K562 (cell line): ENCODE results near the gene ERN1.

Source experiments
- ATF6 ChIP-seq: sonication (generic); formaldehyde crosslinking; IDR thresholded peaks from 2 replicates; pipeline ENCODE4 v1.4.0; 2020; ENCODE audit warnings: mild to moderate bottlenecking, missing genetic modification reagents
- CTCF ChIP-seq, 3 experiments: IDR thresholded peaks in 2 of 3; conservative IDR thresholded peaks in 1 of 3; 2 replicates each; pipeline ENCODE4 v1.5.1; 2011 to 2012; ENCODE audit warnings: low read length in 3 of 3, mild to moderate bottlenecking in 3 of 3, control low read depth in 2 of 3, improper control_type of control experiment in 1 of 3, inconsistent platforms in 1 of 3, low read depth in 1 of 3, mixed read lengths in 1 of 3, moderate library complexity in 1 of 3; ENCODE audit not compliant: insufficient read depth in 2 of 3
- EGR1 ChIP-seq: fragments of 450-650 bp; conservative IDR thresholded peaks from 2 replicates; pipeline ENCODE4 v1.6.1; 2017; ENCODE audit warnings: mild to moderate bottlenecking
- SNRNP70 ChIP-seq: fragments of 200-400 bp; formaldehyde crosslinking; optimal IDR thresholded peaks from 2 replicates; pipeline ENCODE3; 2017; ENCODE audit warnings: low read depth, low read length
- USF2 ChIP-seq: sonication (generic); formaldehyde crosslinking; IDR thresholded peaks from 2 replicates; pipeline ENCODE4 v1.5.0; 2020; ENCODE audit warnings: missing genetic modification reagents
- YBX1 ChIP-seq: fragments of 450-650 bp; IDR thresholded peaks from 2 replicates; pipeline ENCODE4 v1.7.1; 2016; ENCODE audit warnings: mild to moderate bottlenecking
- ZFX ChIP-seq: sonication (generic); formaldehyde crosslinking; IDR thresholded peaks from 2 replicates; pipeline ENCODE4 v1.8.0; 2022; ENCODE audit warnings: mild to moderate bottlenecking, missing genetic modification reagents, moderate library complexity

- TF ChIP-seq CTCF (IDR thresholded peaks at IDR 0.05 in 2 of 3, conservative IDR thresholded peaks at IDR 0.05 in 1 of 3; ENCODE audit: insufficient read depth in 2 of 3, low read depth in 1 of 3, low read length in 3 of 3), result no peak
- no peak for TF ChIP-seq USF2 (CRISPR knock-in tag)
- no peak for TF ChIP-seq SNRNP70
- no peak for TF ChIP-seq ZFX (CRISPR knock-in tag)
- no peak for TF ChIP-seq EGR1
- no peak for TF ChIP-seq ATF6 (CRISPR knock-in tag)
- no peak for TF ChIP-seq YBX1
Observed at GRCh38 chr17:64139542-64139941, 9.6 kb upstream of the ERN1 start.
